Astrocyte of the spinal cord (primary cell): Measurements from ENCODE around the gene STK32C.

Source experiments
- DNase-seq: peaks from one replicate; pipeline ENCODE4 v3.0.0; 2011; ENCODE audit warnings: low read depth, low spot score
- H3K4me3 ChIP-seq: 2 replicates; pipeline ENCODE4 v1.5.1; 2011; ENCODE audit warnings: low read depth, mild to moderate bottlenecking, low read length, moderate library complexity
- in situ Hi-C: cut with HindIII; loops from 2 replicates; pipeline ENCODE4 v1.10.0; 2017; ENCODE audit warnings: low sequenced_read_pairs
- TF ChIP-seq, protein P1 (sequence below): IDR thresholded peaks from 2 replicates; pipeline ENCODE4 v1.5.1; 2012; ENCODE audit warnings: low read depth, mild to moderate bottlenecking, low read length, inconsistent platforms

Gene STK32C

DNA sequence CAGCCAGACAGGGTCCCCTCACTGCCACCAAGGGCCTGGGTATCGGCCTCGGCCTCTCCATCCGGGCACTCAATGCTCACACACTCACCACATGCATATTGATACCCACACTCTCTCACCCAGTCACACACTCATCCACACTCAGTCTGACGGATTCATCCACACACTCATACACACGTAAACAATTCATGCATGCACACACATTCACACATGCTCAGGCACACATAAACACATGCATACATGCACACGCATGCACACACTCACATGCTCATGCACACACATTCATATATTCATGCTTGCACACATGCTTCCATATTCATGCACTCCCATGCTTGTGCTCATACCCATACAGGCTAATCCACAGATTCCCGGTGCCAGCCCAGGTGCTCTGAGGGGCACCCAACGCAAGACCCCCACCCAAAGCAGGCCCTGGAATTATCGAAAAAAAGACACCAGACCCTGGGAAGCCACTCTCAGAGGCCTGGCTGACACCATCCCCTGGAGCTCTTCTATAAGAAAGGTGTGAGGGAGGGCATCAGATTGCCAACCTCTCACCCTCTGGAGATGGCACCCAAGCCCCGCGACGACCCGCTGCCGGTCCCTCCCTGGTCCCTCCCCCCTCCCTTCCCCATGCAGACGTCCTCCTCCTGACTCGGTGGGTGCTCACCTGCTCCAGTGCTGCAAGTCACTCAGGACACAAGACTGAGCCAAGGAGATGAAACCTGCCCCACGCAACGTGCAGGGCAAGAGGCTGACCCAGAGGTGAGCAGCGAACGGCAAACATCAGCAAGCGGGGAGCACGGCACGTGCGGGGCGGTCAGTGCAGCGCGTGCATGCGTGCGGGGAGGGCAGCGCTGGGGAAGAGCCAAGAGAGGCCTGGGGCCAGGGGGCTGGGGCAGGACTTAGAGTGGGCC lies 15.2 kb downstream of the STK32C start:
- no peak overlapping the region for H3K4me3 ChIP-seq
- in situ Hi-C loops: no loop called here
- TF ChIP-seq, protein P1, sequence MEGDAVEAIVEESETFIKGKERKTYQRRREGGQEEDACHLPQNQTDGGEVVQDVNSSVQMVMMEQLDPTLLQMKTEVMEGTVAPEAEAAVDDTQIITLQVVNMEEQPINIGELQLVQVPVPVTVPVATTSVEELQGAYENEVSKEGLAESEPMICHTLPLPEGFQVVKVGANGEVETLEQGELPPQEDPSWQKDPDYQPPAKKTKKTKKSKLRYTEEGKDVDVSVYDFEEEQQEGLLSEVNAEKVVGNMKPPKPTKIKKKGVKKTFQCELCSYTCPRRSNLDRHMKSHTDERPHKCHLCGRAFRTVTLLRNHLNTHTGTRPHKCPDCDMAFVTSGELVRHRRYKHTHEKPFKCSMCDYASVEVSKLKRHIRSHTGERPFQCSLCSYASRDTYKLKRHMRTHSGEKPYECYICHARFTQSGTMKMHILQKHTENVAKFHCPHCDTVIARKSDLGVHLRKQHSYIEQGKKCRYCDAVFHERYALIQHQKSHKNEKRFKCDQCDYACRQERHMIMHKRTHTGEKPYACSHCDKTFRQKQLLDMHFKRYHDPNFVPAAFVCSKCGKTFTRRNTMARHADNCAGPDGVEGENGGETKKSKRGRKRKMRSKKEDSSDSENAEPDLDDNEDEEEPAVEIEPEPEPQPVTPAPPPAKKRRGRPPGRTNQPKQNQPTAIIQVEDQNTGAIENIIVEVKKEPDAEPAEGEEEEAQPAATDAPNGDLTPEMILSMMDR: no peak
- DNase-seq: no peak

DNA sequence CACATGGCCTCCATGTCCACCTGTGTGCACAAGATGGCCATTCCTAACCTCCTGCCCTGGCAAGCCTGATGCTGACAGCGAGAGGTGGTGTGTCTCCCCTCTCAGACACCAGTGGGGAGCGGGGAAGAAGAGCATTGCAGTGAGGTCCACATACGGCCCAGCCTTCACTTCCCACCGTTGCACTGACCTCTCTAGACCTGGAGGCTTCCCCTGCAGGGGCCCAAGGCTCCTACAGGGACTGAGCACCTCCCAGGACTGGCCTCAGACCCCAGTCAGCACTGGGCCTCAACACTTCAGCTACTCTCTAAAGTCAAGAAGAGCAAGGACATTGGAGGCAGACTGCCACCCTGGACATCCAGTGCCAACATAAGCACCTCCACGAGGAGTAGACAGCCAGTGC lies 15.9 kb downstream of the STK32C start:
- no peak for DNase-seq
- TF ChIP-seq, protein P1: no peak
- no peak overlapping the region for H3K4me3 ChIP-seq
- in situ Hi-C loops: no loop called here

DNA sequence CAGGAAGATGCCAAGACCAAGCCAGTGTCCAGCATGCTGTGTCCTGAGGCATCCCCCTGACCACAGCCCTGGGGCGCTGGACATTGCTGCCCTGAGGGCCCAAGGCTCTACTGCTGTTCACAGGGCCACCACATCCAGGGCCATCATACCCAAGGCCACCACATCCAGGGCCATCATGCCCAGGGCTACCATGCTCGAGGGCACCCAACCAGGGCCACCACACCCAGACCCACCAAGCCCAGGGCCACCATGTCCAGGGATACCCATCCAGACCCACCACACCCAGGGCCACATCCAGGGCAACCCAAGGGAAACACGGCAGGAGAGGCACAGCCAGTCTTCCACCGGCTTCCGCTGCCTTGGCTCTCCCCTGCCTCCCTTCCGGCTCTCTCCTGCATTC lies 17.1 kb downstream of the STK32C start:
- H3K4me3 ChIP-seq: no peak overlapping the region
- no peak for DNase-seq
- in situ Hi-C loops: no loop called here
- TF ChIP-seq, protein P1: no peak

DNA sequence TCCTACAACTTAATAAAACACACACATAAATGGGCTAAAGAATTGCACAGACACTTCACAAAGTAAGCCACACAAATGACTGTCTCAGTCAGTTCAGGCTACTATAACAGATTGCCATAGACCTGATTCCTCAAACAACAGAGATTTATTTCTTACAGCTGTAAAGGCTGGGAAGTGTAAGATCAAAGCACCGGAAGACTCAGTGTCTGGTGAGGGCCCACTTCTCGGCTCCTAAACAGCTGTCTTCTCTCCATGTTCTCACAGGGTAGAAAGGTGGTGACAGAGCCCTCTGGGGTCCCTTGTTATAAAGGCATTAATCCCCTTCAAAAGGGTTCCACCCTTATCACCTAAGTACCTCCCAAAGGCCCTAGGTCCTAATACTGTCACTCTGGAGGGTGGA lies 18.3 kb downstream of the STK32C start:
- in situ Hi-C loops: no loop called here
- no peak overlapping the region for H3K4me3 ChIP-seq
- DNase-seq: no peak
- TF ChIP-seq, protein P1: no peak

DNA sequence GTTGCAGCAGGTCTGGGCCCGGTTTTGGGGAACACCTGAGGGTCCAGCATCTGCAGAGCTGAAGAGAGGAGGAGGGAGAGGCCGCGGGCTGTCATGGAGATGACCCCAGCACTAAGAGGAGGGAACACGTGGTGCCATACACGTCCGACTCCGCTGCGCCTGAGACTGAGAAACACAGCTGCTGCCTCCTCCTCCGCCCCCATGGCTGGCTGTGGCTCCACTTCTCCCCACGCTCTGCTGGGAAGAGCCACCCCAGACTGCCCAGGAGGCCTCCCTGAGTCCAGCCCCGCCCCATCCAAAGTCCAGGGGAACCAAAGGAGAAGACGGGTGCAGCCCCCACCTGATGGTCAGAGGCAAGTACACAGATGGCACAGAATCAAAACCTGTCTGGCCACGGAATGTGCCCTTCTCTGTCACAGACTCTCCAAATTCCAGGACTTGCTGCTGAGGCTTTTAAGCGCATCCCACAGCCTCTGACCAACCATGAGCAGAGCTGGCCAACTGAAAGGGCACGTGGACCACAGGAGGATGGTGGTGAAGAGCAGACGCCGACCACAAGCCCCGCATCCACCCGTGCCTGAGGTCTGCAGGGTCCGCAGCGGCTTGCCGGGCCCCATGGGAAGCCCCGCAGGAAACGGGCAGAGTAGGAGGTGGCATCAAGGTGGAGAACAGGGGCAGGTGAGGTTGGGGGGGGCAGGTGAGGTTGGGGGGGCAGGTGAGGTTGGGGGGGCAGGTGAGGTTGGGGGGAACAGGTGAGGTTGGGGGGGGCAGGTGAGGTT lies 24.0 kb downstream of the STK32C start:
- no peak for DNase-seq
- TF ChIP-seq, protein P1: no peak
- in situ Hi-C loops: no loop called here
- H3K4me3 ChIP-seq: no peak overlapping the region

DNA sequence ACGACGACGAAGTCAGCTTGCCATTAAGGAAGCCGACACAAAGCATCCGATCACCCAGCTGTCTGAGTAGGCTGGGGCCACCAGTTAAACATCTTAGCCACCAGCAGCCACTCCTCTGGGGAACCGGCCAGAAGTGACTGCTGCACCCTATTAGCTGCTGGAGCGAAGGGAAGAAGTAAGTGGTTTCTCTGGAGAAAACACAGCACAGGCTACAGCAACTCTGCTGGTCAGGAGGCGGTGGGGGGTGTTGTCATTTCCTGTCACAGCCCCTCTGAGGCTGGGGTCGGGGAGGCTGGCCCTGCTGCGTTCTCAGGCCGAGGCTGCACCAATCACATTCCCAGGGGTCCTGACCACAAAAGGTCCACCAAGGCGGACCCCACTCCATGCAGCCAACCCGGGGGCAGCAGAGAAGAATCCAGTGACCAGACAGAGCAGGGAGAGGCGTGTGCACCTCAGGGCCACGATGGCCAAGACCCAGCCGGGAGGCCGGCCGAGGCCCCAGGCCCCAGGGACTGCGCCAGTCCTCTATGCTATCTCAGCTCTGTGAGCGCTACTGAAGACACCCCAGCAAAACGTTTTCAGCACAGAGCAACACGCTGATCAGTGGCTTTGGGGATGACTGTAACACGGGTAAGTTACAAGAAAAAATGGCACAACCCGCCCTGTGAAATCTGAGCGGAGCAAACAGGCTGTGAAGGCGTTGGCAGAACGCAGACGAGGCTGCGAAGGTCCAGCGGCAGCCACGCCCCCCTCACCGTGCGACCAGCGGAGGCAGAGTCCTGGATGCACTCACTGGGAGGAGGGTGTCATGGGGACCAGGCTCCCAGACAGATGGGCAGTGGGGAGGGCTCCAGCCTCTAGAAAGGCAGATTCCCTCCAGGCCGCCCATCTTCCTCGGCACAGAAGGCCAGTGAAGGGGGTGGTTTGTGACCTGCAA lies 24.8 kb downstream of the STK32C start:
- DNase-seq: no peak
- in situ Hi-C loops: no loop called here
- TF ChIP-seq, protein P1: no peak
- H3K4me3 ChIP-seq: no peak overlapping the region
